IPS-20b (cell line): ENCODE results near the gene TRIM46.
"Not testable (repeated sequence)": the region's sequence is repeated elsewhere in the genome, so short reads cannot be mapped to it uniquely, and the experiment has no call there.

Experiments
- H3K27ac ChIP-seq: one replicate; pipeline ENCODE4 v1.5.1; 2013; ENCODE audit warnings: low read length
- H3K27me3 ChIP-seq: 2 replicates; pipeline ENCODE4 v1.6.1; 2013; ENCODE audit warnings: mild to moderate bottlenecking, low read length, inconsistent platforms; ENCODE audit not compliant: insufficient read depth
- H3K36me3 ChIP-seq: 2 replicates; pipeline ENCODE4 v1.6.1; 2013; ENCODE audit warnings: low read depth, mild to moderate bottlenecking, inconsistent platforms, low read length, moderate library complexity; ENCODE audit not compliant: insufficient read depth
- H3K4me1 ChIP-seq: 2 replicates; pipeline ENCODE4 v1.6.1; 2013; ENCODE audit warnings: mild to moderate bottlenecking, control low read depth, inconsistent platforms, low read length, moderate library complexity; ENCODE audit not compliant: insufficient read depth
- H3K4me3 ChIP-seq: 2 replicates; pipeline ENCODE4 v1.5.1; 2013; ENCODE audit warnings: mild to moderate bottlenecking, low read length, inconsistent platforms
- H3K9ac ChIP-seq: 2 replicates; pipeline ENCODE4 v1.6.1; 2013; ENCODE audit warnings: low read depth, mild to moderate bottlenecking, inconsistent platforms, low read length, moderate library complexity
- H3K9me3 ChIP-seq: 2 replicates; pipeline ENCODE4 v1.6.1; 2013; ENCODE audit warnings: mild to moderate bottlenecking, low read depth, low read length, inconsistent platforms; ENCODE audit not compliant: insufficient read depth

The TRIM46 gene

DNA sequence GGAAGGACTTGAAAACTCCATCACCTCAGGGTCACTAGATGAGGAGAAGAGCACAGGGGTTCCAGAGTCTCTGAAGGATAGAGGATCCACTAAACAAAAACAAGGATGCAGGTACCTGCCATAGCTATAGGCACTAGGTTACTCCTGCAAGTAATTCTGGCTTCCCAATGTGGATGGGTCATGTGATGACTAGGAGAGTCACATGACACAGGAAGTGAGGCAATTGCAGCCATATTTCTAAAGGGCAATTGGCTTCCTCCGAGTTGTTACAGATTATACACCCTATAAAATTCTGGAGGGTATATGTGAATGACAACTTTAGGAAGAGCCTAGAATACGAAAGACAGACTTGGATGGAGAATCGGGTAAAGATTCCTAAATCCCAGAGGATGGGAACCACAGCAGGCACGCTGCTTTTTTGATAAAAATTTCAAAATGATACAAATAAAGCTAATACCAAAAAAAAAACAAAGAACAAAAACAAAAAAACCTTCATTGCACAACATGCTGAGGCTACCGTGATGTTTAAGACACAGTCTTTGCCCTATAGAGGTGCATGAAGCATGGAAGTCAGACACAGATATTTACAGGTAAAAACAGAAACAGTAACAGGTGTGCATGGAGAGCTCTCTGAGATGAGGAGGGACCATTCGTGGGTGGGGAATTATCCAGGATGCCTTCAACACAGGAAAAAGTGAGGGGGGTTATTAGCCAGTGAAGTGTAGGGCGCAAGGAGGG, 45.4 kb downstream of the TRIM46 start:
- no peaks in the 10 kb centered on the region for H3K27me3 ChIP-seq
- H3K4me3 ChIP-seq, result 0 out of 2 replicates have a peak overlapping the region, but pooled peaks have one; percentile 6
- H3K9ac ChIP-seq, result no peak overlapping the region
- H3K27ac ChIP-seq, result no peak overlapping the region
- H3K4me1 ChIP-seq, result no peaks in the 10 kb centered on the region; the same call in none of the 2 replicates
- H3K36me3 ChIP-seq, result peaks cover 4% of the 10 kb centered on the region; the same call in 1 of the 2 replicates
- H3K9me3 ChIP-seq, result no peaks in the 10 kb centered on the region

DNA sequence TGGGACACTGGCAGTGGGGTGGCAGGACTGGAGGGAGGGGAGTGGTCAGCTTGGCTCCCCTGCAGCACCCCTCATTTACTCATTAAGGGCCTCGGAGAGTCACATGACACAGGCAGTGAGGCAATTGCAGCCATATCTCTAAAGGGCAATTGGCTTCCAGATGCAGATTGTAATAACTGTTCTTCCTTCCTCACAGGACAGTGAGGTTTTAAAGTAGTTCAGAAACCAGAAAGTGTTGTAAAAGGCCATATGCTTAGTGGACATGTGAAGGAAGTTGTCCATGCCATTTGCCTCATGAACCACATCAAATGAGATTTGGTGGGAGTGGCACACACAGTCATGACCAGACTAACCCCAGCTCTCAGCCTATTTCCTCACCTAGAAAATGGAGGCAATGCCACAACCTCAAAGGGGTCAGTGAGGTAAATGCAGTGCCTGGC, 46.0 kb downstream of the TRIM46 start:
- Histone ChIP-seq H3K27me3 (no peaks in the 10 kb centered on the region), H3K9ac (no peak overlapping the region), H3K36me3 (peaks cover 6% of the 10 kb centered on the region; the same call in 1 of the 2 replicates), H3K4me3 (0 out of 2 replicates have a peak overlapping the region, but pooled peaks have one; percentile 6), H3K9me3 (no peaks in the 10 kb centered on the region), H3K4me1 (no peaks in the 10 kb centered on the region; the same call in none of the 2 replicates), H3K27ac (no peak overlapping the region)

DNA sequence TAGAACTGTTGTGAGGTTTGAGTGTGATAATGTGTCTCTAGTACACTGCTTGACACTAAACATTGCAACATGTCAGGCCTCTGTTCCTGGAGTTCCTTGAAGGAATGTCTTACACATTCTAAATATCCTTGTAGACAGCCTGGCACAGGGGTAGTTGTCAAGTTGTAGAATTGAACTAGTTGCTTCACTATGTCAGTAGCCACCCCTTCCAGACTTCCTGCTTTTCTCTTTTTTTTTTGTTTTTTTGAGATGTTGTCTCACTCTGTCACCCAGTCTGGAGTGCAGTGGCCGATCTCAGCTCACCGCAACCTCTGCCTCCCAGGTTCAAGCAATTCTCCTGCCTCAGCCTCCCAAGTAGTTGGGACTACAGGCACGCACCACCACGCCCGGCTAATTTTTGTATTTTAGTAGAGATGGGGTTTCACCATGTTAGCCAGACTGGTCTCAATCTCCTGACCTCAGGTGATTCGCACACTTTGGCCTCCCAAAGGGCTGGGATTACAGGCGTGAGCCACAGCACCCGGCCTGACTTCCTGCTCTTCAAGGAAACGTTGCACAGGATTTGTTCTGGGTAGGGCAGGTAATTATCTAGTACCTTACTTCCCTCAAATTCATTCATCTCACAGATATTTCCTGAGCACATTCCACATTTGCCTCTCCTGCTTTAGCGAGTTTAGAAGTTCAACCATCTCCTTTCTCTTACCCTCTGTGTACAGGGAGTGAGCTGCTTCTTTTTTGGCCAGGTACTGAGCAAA, 46.7 kb downstream of the TRIM46 start:
- H3K36me3 ChIP-seq, H3K27me3 ChIP-seq, H3K4me3 ChIP-seq, H3K9ac ChIP-seq, H3K9me3 ChIP-seq, H3K4me1 ChIP-seq, H3K27ac ChIP-seq: not testable (repeated sequence)

DNA sequence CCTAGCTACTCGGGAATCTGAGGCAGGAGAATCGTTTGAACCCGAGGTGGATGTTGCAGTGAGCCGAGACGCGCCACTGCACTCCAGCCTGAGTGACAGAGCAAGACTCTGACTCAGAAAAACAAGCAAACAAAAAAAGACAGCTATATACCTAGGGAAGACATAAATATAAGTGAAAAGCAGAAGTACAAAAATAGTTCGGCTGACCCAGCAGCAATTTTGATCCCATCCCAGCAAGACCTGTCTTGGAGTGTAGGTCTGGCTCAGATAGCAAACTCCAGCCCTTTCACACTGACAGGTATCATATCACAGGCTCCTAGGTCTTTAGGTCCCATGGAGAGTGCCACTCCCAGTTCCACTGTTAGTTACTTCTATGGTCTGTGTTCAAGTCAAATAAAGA, 49.4 kb downstream of the TRIM46 start:
- Histone ChIP-seq H3K27me3 (no peaks in the 10 kb centered on the region), H3K4me1 (peaks cover 3% of the 10 kb centered on the region), H3K36me3 (peaks cover 10% of the 10 kb centered on the region; the same call in 1 of the 2 replicates), H3K27ac (no peak overlapping the region), H3K9me3 (no peaks in the 10 kb centered on the region), H3K4me3 (no peak overlapping the region), H3K9ac (no peak overlapping the region)

DNA sequence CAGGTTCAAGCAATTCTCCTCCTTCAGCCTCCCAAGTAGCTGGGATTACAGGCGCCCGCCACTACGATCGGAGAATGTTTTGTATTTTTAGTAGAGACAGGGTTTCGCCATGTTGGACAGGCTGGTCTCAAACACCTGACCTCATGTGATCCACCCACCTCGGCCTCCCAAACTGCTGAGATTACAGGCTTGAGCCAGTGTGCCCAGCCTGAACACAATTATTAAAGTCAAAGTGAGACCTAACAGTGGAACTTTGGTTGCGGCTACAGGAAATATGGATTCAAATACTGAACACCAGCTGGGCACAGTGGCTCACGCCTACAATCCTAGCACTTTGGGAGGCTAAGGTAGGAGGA, 51.7 kb downstream of the TRIM46 start:
- H3K9me3 ChIP-seq, H3K27me3 ChIP-seq, H3K4me3 ChIP-seq, H3K4me1 ChIP-seq, H3K36me3 ChIP-seq, H3K27ac ChIP-seq, H3K9ac ChIP-seq: not testable (repeated sequence)

DNA sequence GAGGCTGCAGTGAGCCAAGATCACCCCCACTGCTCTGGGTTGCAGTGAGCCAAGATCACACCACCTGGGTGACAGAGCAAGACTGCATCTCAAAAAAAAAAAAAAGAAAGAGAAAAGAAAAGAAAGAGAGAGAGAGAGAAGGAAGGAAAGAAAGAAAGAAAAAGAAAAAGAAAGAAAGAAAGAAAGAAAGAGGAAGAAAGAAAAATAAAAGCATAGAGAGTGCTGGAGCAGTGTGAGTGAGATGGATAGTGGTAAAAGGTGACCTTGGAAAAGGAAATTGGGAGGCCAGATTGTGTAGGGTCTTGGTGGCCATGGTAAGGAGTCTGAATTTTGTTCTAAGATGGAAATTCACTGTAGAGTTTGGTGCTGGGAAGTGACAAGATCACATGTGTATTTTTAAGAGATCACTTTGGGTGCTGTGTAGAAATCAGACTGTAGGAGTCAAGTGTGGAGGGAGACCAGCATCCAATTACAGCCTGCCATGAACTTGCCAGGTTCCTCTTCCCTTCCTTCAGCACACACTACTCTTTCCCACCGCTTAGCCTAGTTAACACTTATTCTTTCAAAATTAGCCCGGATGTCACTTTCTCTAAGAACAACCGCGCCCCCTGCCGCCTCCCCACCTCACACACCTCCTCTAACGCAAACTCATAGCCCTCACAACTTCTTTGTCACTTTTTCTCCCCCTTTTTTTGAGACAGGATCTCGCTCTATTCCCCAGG, 52.7 kb downstream of the TRIM46 start:
- Histone ChIP-seq H3K9ac (peak overlapping the region; percentile 97), H3K27ac (peak overlapping the region; percentile 93), H3K4me3 (peak overlapping the region; percentile 95), H3K36me3 (peaks cover 10% of the 10 kb centered on the region; the same call in 1 of the 2 replicates), H3K27me3 (peaks cover 10% of the 10 kb centered on the region), H3K9me3 (no peaks in the 10 kb centered on the region), H3K4me1 (peaks cover 4% of the 10 kb centered on the region)

DNA sequence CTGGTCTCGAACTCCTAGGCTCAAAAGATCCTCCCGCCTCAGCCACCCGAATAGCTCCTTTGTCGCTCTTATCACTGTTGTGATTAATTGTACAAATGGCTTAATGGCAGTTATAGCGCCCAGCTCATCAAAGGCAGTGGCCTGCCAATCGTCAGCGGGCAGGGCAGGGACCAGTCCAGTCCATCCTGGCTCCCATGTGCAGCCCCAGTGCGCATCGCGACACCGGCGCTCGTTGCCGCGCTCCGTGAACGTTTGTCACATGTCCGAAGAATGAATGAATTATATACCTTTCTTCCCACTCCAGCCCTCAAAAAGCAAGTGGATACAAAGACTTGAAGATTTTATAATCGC, 53.2 kb downstream of the TRIM46 start:
- Histone ChIP-seq H3K4me1 (peaks cover 4% of the 10 kb centered on the region), H3K9ac (peak overlapping the region; percentile 97), H3K4me3 (peak overlapping the region; percentile 95), H3K27ac (peak overlapping the region; percentile 93), H3K36me3 (peaks cover 10% of the 10 kb centered on the region; the same call in 1 of the 2 replicates), H3K9me3 (no peaks in the 10 kb centered on the region), H3K27me3 (peaks cover 10% of the 10 kb centered on the region)

DNA sequence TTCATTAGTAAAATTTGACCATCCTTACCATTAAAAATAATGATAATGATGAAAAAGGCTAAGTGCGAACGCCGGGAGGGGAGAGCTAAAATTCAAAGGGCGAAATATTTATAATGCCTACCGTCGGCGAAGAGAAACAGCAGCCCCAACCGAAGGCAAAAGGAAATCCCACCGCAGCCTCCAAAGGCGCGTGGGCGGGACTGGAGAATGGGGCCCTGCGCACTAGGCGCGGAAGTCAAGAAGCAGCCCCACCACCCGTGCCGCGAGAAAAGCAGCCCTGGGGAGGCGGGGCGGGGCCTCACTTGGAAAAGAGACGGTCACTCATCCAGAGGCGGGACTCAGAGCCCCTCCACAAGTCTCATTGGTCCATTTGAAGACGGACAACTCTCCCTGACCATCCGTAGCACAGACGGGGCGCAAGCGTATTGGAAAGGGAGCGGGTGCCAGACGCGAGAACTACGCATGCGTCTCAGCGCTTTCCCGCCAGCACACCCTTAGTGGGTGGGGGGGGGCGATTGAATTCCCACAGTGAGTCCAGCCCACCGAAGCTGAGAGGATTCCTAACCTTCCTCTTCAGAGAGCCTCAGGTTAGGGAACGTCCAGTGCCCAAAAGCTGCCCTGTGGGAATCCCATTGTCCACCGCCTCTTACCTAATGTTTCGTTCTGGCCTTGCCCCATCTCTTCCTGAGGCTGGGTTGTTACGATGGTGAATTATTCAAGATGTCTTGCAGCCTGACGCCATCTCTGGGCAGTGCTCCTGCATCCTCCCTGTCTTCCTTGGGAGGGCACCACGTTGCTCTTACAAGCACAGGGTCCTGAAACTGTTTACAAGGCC, 53.8 kb downstream of the TRIM46 start:
- Histone ChIP-seq H3K36me3 (peaks cover 10% of the 10 kb centered on the region; the same call in 1 of the 2 replicates), H3K27me3 (peaks cover 10% of the 10 kb centered on the region), H3K27ac (peak overlapping the region; percentile 93), H3K4me1 (peaks cover 4% of the 10 kb centered on the region), H3K9ac (peak overlapping the region; percentile 97), H3K9me3 (no peaks in the 10 kb centered on the region), H3K4me3 (peak overlapping the region; percentile 95)

DNA sequence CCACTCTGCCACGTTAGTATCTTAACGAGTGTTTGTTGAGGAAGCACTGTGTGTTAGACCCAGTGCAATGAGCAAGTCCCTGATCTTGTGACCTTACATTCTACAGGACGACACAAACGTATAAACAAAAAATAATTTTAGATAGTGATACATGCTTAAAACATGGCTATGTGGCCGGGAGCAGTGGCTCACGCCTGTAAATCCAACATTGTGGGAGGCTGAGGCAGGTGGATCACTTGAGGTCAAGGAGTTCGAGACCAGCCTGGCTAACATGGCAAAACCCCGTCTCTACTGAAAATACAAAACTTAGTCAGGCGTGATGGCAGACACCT, 54.4 kb downstream of the TRIM46 start:
- no peaks in the 10 kb centered on the region for H3K9me3 ChIP-seq
- peak overlapping the region; percentile 83 for H3K27ac ChIP-seq
- H3K27me3 ChIP-seq, result peaks cover 10% of the 10 kb centered on the region
- H3K4me3 ChIP-seq, result peak overlapping the region; percentile 95
- peaks cover 4% of the 10 kb centered on the region for H3K4me1 ChIP-seq
- H3K9ac ChIP-seq, result peak overlapping the region; percentile 87
- H3K36me3 ChIP-seq, result peaks cover 10% of the 10 kb centered on the region; the same call in 1 of the 2 replicates

DNA sequence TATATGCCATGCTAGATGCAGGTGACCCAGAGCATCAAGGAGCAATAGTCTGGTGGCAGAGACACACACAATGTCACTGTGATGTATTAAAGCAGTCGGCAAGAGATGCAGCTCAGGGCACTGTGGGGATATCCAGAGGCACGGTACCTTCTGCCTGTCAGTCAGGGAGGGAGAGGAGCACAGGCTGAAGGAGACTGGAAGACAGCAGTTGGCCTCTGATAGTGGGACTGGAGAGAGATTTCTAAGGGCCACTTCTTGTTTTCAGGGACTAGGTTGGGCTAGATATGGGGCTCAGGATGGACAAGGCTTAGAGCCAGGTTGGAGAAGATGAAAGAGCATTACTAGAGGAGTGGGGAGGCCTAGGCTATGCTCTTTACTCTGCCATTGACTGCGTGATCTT, 57.7 kb downstream of the TRIM46 start:
- H3K4me3 ChIP-seq, H3K9me3 ChIP-seq, H3K27me3 ChIP-seq, H3K9ac ChIP-seq, H3K4me1 ChIP-seq, H3K36me3 ChIP-seq, H3K27ac ChIP-seq: not testable (repeated sequence)
